ENCODE measurements around the gene PODN.

Gene PODN

GRCh38 chr1:53051676-53052075 is 10.3 kb upstream of the PODN start:
- no peak for DNase-seq (ENCODE audit: low read depth, low spot score)

GRCh38 chr1:53057127-53057526 is 4.9 kb upstream of the PODN start:
- DNase-seq (ENCODE audit: low read depth, low spot score): no peak

- DNase-seq (ENCODE audit: low read depth, low spot score): no peak
These were observed 1.4 kb upstream of the PODN start for GRCh38 chr1:53060579-53060978.

GRCh38 chr1:53061123-53061858 is 722 bp upstream of the PODN start:
- no peak for DNase-seq (ENCODE audit: low read depth, low spot score)

GRCh38 chr1:53062708-53063591 is 937 bp downstream of the PODN start:
- DNase-seq (ENCODE audit: low read depth, low spot score): no peak

GRCh38 chr1:53063744-53064515 is 1.9 kb downstream of the PODN start:
- no peak for DNase-seq (ENCODE audit: low read depth, low spot score)

- DNase-seq (ENCODE audit: low read depth, low spot score): no peak
These were observed 3.4 kb downstream of the PODN start for GRCh38 chr1:53065391-53065790.

- no peak for DNase-seq (ENCODE audit: low read depth, low spot score)
These were observed 4.5 kb downstream of the PODN start for GRCh38 chr1:53066488-53066887.

GRCh38 chr1:53066891-53067738 is 5.1 kb downstream of the PODN start:
- DNase-seq (ENCODE audit: low read depth, low spot score): no peak

- DNase-seq (ENCODE audit: low read depth, low spot score): no peak
These were observed 5.9 kb downstream of the PODN start for GRCh38 chr1:53067886-53068285.

- no peak for DNase-seq (ENCODE audit: low read depth, low spot score)
These were observed 6.5 kb downstream of the PODN start for GRCh38 chr1:53068314-53069099.

GRCh38 chr1:53069265-53069662 is 7.3 kb downstream of the PODN start:
- DNase-seq (ENCODE audit: low read depth, low spot score): no peak

- DNase-seq (ENCODE audit: low read depth, low spot score): no peak
These were observed 7.8 kb downstream of the PODN start for GRCh38 chr1:53069663-53070327.

- no peak for DNase-seq (ENCODE audit: low read depth, low spot score)
These were observed 8.6 kb downstream of the PODN start for GRCh38 chr1:53070621-53071020.

- DNase-seq (ENCODE audit: low read depth, low spot score): no peak
These were observed 9.3 kb downstream of the PODN start for GRCh38 chr1:53071167-53071865.

GRCh38 chr1:53071915-53072314 is 9.9 kb downstream of the PODN start:
- no peak for DNase-seq (ENCODE audit: low read depth, low spot score)

GRCh38 chr1:53073287-53073686 is 11.3 kb downstream of the PODN start:
- no peak for DNase-seq (ENCODE audit: low read depth, low spot score)

- DNase-seq (ENCODE audit: low read depth, low spot score): no peak
These were observed 11.9 kb downstream of the PODN start for GRCh38 chr1:53073868-53074311.

Measured in activated CD4-positive, CD25-positive, alpha-beta regulatory T cell treated with anti-CD3 and anti-CD28 coated beads, Interleukin-2, amount 50 U/mL, for 16 hours (primary cell).